GM08714 (cell line): ENCODE data around the gene NRXN3.

Experiments
- H3K4me3 ChIP-seq: fragments of 200-500 bp; sonication (Bioruptor generic); 2 replicates; pipeline ENCODE4 v1.5.1; 2014; ENCODE audit warnings: mild to moderate bottlenecking, low read length, inconsistent platforms
- ZNF274 ChIP-seq: IDR thresholded peaks from 2 replicates; pipeline ENCODE4 v1.6.1; 2012; ENCODE audit warnings: mild to moderate bottlenecking, low read depth, low read length

NRXN3 gene

DNA sequence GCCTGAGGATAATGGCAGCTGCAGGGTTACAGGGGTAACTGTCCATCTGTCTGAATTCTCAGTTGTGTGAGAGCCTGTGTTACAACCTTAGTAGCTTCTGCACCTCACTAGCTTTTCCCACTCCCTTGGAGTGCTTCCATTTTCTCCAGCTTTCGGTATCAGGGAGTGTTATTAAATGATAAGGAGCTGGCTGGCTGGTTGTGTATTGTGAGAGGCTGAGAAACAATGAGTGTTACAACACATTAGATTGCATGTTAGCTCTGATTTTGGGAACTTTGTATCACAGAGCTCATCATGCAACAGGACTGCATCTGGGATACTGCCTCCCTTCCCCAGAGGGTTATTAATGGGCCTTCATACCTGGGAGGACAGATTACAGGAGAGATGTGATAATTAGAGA, 1317.5 kb downstream of the NRXN3 start:
- no peak for TF ChIP-seq ZNF274
- H3K4me3 ChIP-seq = no peak overlapping the region

DNA sequence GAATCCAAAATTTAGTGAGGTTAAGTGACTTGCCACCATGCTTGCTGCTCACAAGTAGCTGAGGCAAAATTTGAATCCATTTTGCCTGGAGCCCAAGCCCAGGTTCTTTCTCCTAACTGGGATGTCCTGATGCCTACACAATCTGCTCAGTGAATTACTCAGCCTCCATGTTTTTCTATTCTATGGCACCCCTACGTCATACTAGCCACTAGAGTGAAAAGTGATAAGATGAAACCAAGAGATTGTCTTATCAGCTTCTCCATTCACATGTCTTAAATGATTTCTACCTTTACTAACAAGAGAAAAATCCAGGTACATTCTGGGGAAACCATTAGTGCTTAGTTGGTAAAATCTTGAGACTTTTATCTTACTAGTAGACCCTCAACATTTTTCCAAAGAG, 1321.0 kb downstream of the NRXN3 start:
- H3K4me3 ChIP-seq = no peak overlapping the region
- TF ChIP-seq ZNF274 = no peak

DNA sequence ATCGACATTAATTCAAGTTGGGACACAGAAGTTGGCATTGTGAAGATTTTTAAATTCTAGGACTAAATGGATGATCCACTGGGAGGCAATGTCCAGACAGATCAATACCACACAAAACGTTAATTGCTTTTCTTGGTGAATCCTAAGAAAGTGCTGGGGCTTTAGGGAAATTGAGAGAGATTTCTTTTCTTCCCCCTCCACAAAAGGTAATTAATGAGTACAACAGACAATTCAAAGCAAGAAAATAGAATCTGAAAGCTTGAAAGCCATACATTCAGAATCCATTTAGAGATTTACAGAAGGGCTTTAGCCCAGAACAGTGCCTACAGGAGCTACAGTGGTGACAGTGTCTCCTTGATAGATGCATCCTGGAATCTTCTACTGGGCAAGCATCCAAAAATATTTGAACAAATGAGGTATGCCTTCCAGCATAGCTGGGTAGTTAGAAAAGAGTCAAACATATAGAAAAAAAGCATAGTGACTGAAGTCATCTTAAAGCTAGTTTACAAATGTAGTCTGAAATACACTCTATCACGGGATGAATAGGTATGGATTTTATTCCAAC, 1323.0 kb downstream of the NRXN3 start:
- no peak for TF ChIP-seq ZNF274
- no peak overlapping the region for H3K4me3 ChIP-seq

DNA sequence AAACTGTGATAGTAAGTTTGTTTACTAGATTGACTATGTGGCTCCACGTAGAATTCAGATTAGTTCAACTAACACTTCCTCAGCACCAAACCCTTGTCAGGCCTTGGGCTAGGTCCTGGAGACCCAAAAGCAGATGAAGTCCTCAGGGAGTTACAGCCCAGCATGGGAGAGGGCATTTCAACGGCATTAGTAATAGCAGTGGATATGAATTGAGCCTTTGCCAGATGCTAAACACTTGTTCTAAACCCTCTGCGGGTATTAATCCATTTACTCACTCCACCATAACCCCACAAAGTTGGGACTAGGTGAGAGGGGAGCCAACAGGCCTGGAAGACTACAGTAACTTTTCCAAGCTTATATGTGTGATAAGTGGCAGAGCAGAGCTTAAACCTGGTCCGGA, 1326.5 kb downstream of the NRXN3 start:
- TF ChIP-seq ZNF274 = no peak
- no peak overlapping the region for H3K4me3 ChIP-seq

DNA sequence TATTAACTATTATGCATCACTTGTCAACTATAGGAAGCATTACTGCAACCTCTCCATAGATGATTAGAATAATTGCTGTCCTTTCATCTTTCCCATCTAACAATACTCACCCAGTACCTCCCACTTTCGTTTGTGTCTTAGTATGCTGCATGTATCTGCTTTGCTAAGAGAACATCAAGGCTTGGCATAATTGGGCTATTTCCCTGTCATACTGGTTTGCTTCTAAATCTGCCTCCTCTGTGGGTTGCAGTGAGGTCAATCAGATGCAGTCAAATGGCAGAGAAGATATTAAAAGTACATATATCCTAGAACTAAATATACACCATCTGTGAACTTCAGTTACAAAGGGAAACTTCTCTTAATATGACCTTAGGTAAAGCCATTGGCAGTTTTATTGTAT, 1330.3 kb downstream of the NRXN3 start:
- TF ChIP-seq ZNF274 = no peak
- H3K4me3 ChIP-seq = no peak overlapping the region

DNA sequence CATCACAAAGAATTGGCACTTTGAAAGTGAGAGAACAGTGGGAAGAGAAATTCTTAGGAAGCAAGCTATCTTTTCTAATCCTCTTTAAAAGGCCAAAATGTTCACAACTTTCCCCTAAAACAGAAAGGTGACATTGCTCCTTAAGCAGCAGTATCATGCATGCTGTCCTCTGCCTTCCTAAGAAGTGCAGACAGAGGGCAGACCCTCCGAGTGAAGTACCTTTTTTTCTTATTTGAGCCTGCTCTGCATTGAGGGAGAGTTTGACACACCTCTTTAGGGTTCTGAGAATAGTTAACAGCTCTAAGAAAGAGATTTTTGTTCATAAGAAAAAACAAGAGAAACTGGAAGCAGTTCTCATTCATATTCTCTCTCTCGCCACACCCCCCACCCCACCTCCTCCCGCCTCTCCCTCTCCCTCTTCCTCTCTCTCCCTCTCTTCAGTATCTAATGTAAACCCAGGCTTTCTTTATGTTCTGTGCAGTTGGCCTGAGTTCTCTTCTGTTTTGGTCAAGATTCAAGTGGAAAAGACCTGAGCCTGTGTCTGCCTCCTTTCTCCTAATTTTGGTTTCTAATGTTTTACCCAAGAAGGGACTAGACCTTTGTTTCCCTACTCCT, 1332.1 kb downstream of the NRXN3 start:
- no peak for TF ChIP-seq ZNF274
- no peak overlapping the region for H3K4me3 ChIP-seq

DNA sequence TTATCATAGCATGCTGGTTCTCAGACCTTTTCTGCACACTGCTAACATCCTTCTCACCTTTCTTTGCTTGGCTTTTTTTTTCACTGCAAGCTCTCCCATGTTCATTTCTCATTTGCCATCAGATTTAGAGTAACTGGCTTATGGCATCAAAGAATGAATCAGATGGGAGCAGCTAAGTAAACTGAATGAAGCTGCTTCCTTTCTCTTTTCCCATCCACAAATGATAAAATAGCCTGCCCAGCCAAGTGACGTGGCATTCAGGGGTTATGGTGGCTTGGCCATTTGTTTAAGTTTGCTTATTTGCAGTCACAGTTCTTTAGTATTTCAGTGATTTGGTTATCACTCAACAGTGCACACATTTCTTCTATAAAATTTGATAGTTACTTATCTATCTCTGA, 1332.6 kb downstream of the NRXN3 start:
- TF ChIP-seq ZNF274 = no peak
- no peak overlapping the region for H3K4me3 ChIP-seq

DNA sequence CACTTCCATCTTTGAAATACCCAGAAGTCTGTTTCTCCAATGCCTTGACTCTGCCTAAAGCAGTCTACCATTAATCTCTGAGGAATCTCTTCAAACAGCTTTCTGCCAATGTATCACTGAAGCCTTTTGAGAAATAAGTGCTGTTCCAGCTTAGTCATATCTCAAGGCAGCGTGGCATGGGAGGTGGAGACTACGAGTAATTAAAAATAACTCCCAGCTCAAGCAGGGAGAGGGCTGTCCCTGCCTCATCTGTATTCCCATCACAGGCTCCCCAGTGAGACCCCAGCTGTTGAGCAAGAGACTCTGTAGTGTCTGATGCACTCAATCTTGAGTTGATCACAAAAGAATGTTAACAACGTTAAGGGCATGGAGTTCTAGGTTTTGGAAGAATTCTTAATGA, 1340.5 kb downstream of the NRXN3 start:
- no peak for TF ChIP-seq ZNF274
- no peak overlapping the region for H3K4me3 ChIP-seq

DNA sequence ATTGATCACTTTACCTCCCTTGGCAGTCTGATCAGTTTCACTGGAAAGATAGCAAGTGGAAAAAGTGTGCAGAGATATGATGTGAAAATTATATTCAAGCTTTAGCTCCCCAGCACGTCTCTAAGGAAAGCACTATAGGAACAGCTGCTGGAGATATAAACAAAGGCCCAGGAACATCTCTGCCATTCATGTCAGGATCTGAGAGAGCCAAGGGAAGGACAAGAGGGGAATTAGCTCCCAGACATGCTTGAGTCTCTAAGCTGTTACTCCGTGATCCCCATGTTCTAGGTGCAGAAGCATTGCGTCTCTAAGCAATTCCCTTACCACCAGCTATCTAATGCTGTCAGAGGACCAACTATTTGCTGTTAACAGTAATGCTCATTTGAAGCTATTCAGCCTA, 1341.0 kb downstream of the NRXN3 start:
- no peak overlapping the region for H3K4me3 ChIP-seq
- TF ChIP-seq ZNF274 = no peak

DNA sequence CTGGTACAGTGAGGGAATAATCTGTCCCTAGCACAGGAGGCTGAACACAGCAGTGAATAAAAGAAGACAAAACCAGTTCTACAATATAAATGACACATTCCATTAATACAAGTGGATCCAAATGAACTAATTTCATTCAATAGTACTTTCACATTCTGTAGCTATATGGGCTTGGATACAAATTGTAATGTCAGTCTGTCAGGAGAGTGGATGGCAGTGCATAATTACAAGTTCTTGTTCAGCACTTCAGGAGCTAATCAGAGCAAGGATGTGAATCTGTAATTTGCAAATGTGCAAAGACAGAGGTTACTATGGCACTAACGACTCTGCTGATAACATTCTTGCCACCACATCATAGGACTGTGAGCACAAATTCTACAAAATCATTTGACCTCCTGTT, 1343.3 kb downstream of the NRXN3 start:
- no peak for TF ChIP-seq ZNF274
- H3K4me3 ChIP-seq = no peak overlapping the region

DNA sequence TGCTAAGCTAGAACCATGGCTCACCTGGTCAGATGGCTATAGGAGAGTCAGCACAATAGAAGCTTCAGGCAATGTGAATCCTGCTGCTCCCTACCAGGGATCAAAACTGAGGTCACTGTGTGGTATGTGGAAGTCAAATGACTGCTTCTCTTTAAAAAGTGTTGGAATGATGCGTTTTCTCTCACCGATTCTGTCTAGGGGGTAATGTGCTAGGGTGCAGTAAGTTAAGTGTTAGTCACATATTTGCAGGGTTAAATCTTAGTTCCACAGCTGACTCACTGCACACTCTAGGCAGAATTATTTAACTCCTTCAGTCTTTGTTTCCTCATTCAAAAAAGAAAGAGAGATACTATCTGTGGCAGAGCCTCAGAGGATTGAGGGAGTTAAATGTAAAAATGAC, 1344.5 kb downstream of the NRXN3 start:
- TF ChIP-seq ZNF274 = no peak
- H3K4me3 ChIP-seq = no peak overlapping the region

DNA sequence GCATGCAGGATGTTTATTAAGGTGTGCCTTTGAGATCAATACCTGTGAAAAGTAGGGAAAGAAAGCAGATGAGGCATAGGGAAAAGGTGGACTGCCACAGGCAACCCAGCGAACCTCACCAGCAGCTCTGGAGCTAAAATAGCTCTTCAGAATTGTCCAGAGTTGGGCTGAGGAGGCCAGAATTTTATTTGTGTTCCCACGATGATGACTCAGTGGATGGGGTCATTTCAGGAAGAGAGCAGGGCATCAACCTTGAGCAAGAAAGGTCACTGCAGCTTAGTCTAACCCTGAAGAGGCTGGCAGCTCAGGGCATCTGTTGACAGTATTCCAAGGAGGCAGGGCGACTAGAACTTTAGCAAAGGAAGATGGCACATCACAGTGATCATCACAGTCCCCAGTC, 1345.0 kb downstream of the NRXN3 start:
- TF ChIP-seq ZNF274 = no peak
- no peak overlapping the region for H3K4me3 ChIP-seq

DNA sequence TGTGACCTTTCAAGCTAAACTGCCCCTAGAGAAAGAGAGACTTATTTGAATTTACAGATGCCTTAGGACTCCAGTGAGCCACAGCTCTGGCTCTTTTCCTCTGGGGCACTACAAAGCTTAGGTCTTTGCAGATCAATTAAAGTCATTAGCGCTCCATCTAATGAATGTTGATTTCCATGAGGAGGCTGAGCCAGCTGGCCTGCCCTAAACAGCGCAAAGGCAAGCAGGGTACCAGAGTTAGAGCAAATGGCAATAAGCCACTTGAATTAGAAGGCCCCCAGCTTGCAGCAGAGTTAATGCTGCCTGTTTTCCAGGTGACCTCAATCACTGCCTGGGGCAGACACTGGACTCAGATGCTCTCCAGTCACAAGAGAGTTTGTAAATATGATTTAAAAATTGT, 1345.8 kb downstream of the NRXN3 start:
- no peak for TF ChIP-seq ZNF274
- no peak overlapping the region for H3K4me3 ChIP-seq

DNA sequence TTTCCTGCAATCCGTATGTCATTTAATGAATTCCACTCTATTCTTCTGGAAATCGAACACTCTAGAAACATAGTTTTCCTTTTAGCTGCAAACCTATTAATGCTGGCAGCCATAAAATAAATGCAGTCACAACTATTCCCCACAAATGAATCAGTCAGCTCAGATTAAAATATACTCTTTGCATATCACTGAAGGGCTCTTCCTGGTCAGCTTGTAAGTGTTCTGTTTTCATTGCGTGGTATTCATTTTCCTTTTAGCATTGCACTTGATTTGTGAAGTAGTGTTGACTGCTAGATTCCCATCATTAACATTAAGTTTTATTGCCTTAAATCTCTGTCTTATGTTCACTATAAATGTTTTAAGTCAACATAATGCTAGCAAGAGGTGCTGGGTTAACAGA, 1355.2 kb downstream of the NRXN3 start:
- TF ChIP-seq ZNF274 = no peak
- no peak overlapping the region for H3K4me3 ChIP-seq

DNA sequence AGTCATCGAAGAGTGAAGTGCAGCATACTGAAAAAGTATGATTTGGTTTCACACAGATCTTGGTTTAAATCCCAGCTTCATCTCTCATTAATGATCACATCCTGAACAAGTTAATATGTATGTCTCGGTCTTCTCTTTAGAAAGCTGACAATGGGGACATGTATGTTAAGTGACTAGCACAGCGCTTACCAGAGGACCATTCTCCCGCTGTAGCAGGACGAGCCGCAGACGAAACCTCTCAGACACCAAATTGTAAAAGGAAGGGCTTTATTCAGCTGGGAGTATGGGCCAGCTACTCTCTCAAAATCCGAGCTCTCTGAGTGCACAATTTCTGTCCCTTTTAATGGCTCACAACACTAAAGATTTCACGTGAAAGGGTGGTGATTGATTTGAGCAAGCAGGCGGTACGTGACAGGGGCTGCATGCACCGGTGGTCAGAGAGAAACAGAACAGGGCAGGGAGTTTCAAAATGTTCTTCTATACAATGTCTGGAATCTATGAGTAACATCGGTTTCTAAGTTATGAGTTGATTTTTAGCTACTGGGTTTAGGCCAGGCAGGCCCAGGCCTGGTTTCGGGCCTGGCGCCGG, 1358.7 kb downstream of the NRXN3 start:
- no peak for TF ChIP-seq ZNF274
- H3K4me3 ChIP-seq = no peak overlapping the region

DNA sequence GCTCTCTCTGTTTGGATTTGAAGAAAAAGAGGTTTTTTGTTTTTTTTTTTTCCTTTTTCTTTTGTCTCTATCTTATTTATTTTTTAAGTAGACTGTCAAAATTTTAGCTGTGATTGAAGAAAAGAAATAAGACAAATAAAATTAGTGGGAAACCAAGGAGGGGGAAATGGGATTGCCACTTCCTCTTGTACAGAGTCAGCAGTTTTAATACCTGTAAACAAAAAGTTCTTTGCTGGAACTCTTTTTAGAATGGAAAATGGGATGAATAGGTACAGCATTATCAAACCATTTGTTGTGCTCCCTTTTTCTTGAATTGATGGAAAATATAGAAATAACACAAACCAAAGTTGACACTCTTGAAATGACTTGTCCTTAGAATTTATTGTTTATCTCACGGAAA, 1360.4 kb downstream of the NRXN3 start:
- TF ChIP-seq ZNF274 = no peak
- H3K4me3 ChIP-seq = no peak overlapping the region
